Ectodermal cell (in vitro differentiated cells): Measurements from ENCODE around the gene TET3.

Source experiments
- H3K27ac ChIP-seq: 2 replicates; pipeline ENCODE4 v1.7.0; 2013; ENCODE audit warnings: mild to moderate bottlenecking, low read depth, low read length; ENCODE audit not compliant: insufficient read depth, poor library complexity, severe bottlenecking
- H3K27me3 ChIP-seq: 2 replicates; pipeline ENCODE4 v1.7.0; 2013; ENCODE audit warnings: mild to moderate bottlenecking, low read length; ENCODE audit not compliant: insufficient read depth, control insufficient read depth, poor library complexity, severe bottlenecking
- H3K36me3 ChIP-seq: one replicate; pipeline ENCODE4 v1.7.0; 2013; ENCODE audit warnings: low read length; ENCODE audit not compliant: control insufficient read depth, insufficient read depth
- H3K4me1 ChIP-seq: one replicate; pipeline ENCODE4 v1.7.0; 2013; ENCODE audit warnings: low read length; ENCODE audit not compliant: control insufficient read depth, insufficient read depth
- H3K4me3 ChIP-seq: 2 replicates; pipeline ENCODE4 v1.7.0; 2013; ENCODE audit warnings: low read depth, low read length, control low read depth; ENCODE audit not compliant: insufficient read depth
- H3K9me3 ChIP-seq: 2 replicates; pipeline ENCODE4 v1.7.0; 2013; ENCODE audit warnings: mild to moderate bottlenecking, low read length, moderate library complexity; ENCODE audit not compliant: control insufficient read depth
- WGBS, 2 experiments: methylation state at CpG; one replicate each; pipeline ENCODE4 v1.1.7; 2013; ENCODE audit warnings: missing lambda C conversion rate in 2 of 2; 5-methylcytosine and 5-hydroxymethylcytosine counted together

Gene TET3

DNA sequence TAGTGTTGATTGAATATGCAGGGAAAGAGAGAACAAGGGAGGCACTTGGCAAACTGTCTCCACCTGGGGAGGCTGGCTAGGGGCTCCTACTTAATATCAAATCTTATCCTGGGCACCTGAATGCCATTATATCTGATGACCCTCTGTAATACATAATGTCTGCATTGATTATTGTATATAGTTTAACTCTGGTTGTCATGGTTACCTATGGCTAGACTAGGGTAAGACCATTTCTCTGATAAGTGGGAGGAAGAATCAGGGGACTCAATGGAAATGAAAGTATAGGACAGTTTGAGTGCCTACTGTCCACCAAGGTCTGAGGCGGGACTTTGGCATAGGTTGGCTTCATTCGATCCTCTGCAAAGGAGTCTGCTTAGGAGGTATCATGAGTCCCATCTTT, 7.2 kb upstream of the TET3 start:
- Histone ChIP-seq H3K4me3 (no peak overlapping the region), H3K27me3 (peaks cover 48% of the 10 kb centered on the region), H3K4me1 (peaks cover 7% of the 10 kb centered on the region), H3K9me3 (no peaks in the 10 kb centered on the region), H3K27ac (no peak overlapping the region), H3K36me3 (no peaks in the 10 kb centered on the region)
- WGBS, 2 experiments: 95 to 97% methylated on average over 2 of the region's 2 CpGs

- H3K4me1 ChIP-seq: peaks cover 14% of the 10 kb centered on the region
- peaks cover 64% of the 10 kb centered on the region for H3K27me3 ChIP-seq
- H3K9me3 ChIP-seq: no peaks in the 10 kb centered on the region
- WGBS, 2 experiments: 70% methylated on average over 5 of the region's 5 CpGs
- H3K4me3 ChIP-seq: no peak overlapping the region
- H3K36me3 ChIP-seq: no peaks in the 10 kb centered on the region
- H3K27ac ChIP-seq: no peak overlapping the region
Measured at GRCh38 chr2:73979021-73979420, 5.7 kb upstream of the TET3 start.

DNA sequence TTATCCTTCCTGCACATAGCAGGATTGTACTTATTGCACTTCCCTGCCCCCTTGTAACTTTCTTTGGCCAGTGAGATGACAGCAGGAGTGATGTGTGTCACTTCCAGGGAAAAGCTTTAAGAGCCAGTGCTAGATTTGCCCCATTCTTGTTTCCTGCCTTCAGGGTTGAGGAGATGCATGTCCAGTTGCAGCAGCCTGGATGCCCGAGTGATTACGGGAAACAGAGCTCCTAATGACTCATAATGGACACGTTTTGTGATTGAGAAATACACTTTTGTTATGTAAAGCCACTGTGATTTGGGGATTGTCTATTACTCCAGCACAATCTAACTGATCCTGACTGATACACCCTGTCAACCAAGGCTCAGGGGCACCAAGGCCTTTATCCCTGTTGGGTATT, 5.0 kb upstream of the TET3 start:
- Histone ChIP-seq H3K9me3 (no peaks in the 10 kb centered on the region), H3K27ac (no peak overlapping the region), H3K4me1 (peaks cover 15% of the 10 kb centered on the region), H3K27me3 (peaks cover 69% of the 10 kb centered on the region), H3K36me3 (no peaks in the 10 kb centered on the region), H3K4me3 (no peak overlapping the region)
- WGBS, 2 experiments: 59 to 68% methylated on average over 3 of the region's 3 CpGs

DNA sequence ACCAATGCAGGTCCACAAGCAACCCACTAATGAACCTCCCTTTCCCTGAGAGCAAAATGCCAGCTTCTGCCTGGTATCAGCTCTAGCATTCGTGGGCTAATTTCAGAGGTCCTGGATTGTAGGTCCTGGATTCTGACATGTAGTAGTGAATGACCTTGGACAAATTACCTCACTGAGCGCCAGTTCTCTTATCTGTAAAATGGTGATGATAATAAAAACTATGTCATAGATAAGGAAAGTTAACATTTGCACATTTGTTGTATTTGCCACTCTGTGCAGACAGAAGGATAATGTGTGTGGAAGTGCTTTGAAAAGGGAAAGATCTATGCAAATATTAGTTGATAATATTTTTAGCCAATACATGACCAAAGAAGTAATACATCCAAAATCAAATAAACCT, 4.1 kb upstream of the TET3 start:
- Histone ChIP-seq H3K36me3 (no peaks in the 10 kb centered on the region), H3K27me3 (peaks cover 69% of the 10 kb centered on the region), H3K27ac (no peak overlapping the region), H3K4me3 (no peak overlapping the region), H3K9me3 (no peaks in the 10 kb centered on the region), H3K4me1 (peaks cover 15% of the 10 kb centered on the region)
- 88 to 95% methylated on average over 2 of the region's 2 CpGs for WGBS, 2 experiments

- WGBS, 2 experiments: 4% methylated on average over 31 of the region's 31 CpGs
- Histone ChIP-seq H3K4me3 (peak overlapping the region; percentile 46), H3K36me3 (no peaks in the 10 kb centered on the region), H3K27ac (peak overlapping the region; percentile 3), H3K27me3 (peaks cover 69% of the 10 kb centered on the region), H3K4me1 (peaks cover 21% of the 10 kb centered on the region), H3K9me3 (no peaks in the 10 kb centered on the region)
Measured at GRCh38 chr2:73981081-73982001, 3.4 kb upstream of the TET3 start.

GRCh38 chr2:73982140-73982617, 2.5 kb upstream of the TET3 start:
- Histone ChIP-seq H3K9me3 (no peaks in the 10 kb centered on the region), H3K4me1 (peaks cover 29% of the 10 kb centered on the region), H3K36me3 (no peaks in the 10 kb centered on the region), H3K27me3 (peaks cover 69% of the 10 kb centered on the region), H3K4me3 (no peak overlapping the region), H3K27ac (no peak overlapping the region)
- 77 to 79% methylated on average over 7 of the region's 7 CpGs for WGBS, 2 experiments

DNA sequence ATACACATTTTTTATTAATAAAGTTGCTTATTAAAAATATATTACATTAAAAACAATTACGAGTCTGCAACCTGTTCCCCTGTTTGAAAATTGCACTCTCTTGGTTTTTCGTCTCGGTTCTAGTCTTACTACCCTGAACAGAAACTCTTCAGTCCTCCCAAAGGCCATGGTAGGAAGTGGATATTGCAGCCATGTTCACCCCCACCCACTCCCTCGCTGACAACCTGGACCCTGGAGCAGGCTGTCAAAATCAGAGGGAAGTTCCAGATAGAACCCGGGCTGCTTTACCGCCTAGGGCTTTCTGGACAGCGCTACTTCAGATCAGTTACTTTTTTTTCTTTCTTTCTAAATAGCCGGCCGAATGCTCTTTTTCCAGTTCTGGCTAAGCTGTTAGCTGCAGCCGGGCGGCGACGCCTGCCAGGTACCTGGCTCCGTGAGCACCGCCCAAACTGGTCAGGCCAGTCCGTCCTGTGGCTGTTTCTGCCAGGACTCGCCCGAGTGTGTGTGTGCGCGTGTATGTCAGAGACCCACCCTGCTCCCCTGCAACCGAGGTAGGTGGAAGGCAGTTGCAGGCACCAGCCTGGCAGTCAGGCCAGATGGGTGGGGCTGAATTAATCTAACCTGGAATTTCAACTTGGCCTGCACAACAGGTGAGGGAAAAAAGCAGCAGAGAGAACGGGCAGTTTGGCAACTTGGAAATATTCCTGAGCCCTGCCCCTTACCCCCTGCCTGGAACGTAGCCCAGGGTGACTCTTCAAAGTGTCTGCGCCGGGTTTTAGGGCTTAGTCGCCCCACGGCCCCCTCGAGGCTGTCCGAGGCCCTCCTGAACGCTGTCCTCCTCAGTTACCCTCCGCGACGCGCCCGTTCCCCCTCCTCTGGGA, 1.1 kb upstream of the TET3 start:
- Histone ChIP-seq H3K4me1 (peaks cover 42% of the 10 kb centered on the region), H3K9me3 (no peaks in the 10 kb centered on the region), H3K4me3 (peak overlapping the region; percentile 57), H3K36me3 (no peaks in the 10 kb centered on the region), H3K27ac (no peak overlapping the region), H3K27me3 (peaks cover 60% of the 10 kb centered on the region)
- 10 to 12% methylated on average over 35 of the region's 35 CpGs for WGBS, 2 experiments

DNA sequence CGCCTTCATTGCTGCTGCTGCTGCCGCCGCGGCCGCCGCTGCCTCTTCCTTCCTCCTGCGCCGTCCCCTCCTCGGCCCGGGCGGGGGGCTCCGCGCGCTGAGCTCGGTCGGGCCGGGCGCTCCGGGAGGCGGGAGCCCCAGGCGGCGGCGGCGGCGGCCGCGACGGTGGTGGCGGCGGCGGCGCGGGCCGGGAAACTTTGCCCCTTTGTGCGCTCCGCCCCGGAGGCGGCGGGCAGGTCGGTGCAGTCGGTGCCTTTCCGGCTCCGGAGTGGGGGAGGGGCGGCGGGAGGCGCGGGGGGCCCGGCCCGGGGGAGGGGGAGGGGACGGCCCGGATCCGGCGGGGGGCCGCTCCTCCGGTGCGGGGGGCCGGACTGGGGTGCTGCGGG, 205 bp downstream of the TET3 start:
- WGBS, 2 experiments: 0% methylated on average over 58 of the region's 58 CpGs
- peak overlapping the region; percentile 57 for H3K4me3 ChIP-seq

GRCh38 chr2:73985308-73986084, 786 bp downstream of the TET3 start:
- peaks cover 43% of the 10 kb centered on the region for H3K4me1 ChIP-seq
- no peaks in the 10 kb centered on the region for H3K9me3 ChIP-seq
- peak overlapping the region; percentile 56 for H3K27ac ChIP-seq
- peaks cover 41% of the 10 kb centered on the region for H3K27me3 ChIP-seq
- no peaks in the 10 kb centered on the region for H3K36me3 ChIP-seq
- 3% methylated on average over 65 to 66 of the region's 66 CpGs for WGBS, 2 experiments
- H3K4me3 ChIP-seq: peak overlapping the region; percentile 58

More for the DNA sequence above, 205 bp downstream of the TET3 start:
- H3K9me3 ChIP-seq: no peaks in the 10 kb centered on the region
- peaks cover 46% of the 10 kb centered on the region for H3K27me3 ChIP-seq
- H3K27ac ChIP-seq: no peak overlapping the region
- peaks cover 43% of the 10 kb centered on the region for H3K4me1 ChIP-seq
- no peaks in the 10 kb centered on the region for H3K36me3 ChIP-seq
